HG03097 (cell line): Measurements from ENCODE around the gene GFRA4.

Source experiments
- ATAC-seq: cut with Tn5 transposase; IDR thresholded peaks from one replicate; pipeline ENCODE4 v1.9.1; 2021; ENCODE audit not compliant: unreplicated experiment, low FRiP score

GFRA4 gene

GRCh38 chr20:3696200-3696599 is 33.0 kb upstream of the GFRA4 start:
- ATAC-seq, result no peak

DNA sequence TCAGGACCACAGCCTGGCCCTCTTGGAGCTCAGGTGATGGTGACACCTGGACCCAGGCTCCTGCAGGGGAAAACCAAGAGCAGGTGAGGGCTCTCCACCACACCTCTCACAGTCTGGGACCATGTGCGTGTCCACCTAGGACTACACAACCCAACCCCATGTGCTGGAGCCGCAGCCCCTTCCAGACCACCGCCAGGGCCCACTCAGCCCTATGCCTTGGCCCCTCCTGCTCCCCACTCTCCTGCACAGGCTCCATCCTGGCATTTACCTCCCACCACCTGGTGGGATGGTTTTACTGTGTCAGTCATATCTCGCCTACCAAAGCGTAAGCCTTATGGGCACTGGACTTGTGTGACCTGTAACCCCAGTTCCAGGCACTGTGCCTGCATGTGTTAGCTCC is 31.7 kb upstream of the GFRA4 start:
- no peak for ATAC-seq

- no peak for ATAC-seq
These were observed 30.2 kb upstream of the GFRA4 start for GRCh38 chr20:3693376-3693775.

- ATAC-seq, result no peak
These were observed 29.6 kb upstream of the GFRA4 start for GRCh38 chr20:3692706-3693294.

- no peak for ATAC-seq
These were observed 28.7 kb upstream of the GFRA4 start for GRCh38 chr20:3691897-3692296.

GRCh38 chr20:3691306-3691705 is 28.1 kb upstream of the GFRA4 start:
- ATAC-seq, result no peak

- ATAC-seq, result no peak
These were observed 27.2 kb upstream of the GFRA4 start for GRCh38 chr20:3690413-3690812.

- no peak for ATAC-seq
These were observed 26.8 kb upstream of the GFRA4 start for GRCh38 chr20:3689978-3690377.

- ATAC-seq, result no peak
These were observed 24.5 kb upstream of the GFRA4 start for GRCh38 chr20:3687655-3688054.

DNA sequence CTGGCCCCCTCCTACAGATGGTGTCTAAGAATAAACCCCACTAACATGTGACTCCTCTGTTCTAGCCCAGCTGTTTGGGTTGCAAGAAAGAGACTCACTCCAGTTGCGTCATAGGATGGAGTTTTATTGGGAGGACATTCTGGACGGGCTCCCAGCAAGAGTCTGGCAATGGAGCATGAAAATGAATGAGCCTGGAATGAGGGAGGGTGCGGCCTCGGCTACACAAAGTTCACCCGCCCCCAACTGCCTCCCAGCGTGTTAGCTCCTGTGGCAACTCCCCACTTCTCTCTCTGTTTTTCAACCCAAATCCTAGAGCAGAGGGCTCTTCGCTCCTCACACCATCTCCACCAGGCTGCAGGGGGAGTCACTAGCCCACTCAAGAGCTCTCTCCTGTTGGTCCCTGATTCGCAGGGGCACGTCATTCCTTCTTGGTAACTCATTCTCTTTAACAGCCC is 23.7 kb upstream of the GFRA4 start:
- ATAC-seq, result no peak

GRCh38 chr20:3686421-3686820 is 23.2 kb upstream of the GFRA4 start:
- no peak for ATAC-seq

DNA sequence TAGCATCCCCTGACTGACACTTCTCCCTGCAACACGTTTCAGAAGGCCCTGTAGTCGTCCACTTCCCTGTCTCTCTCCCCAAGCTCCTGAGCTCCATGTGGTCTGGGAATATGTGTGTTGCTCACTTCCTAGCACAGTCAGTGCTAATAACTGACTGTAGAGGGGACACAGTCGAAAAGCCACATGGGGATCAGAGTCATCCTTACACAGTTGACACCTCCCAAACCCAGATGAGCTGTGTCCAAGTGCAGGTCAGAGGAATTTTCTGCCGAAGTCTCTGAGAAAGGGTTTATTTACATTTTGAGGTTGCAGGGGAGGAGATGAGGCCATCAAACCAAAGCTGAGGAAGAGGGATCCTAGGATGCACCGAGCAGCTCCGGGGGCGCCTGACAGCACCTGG is 22.1 kb upstream of the GFRA4 start:
- no peak for ATAC-seq

DNA sequence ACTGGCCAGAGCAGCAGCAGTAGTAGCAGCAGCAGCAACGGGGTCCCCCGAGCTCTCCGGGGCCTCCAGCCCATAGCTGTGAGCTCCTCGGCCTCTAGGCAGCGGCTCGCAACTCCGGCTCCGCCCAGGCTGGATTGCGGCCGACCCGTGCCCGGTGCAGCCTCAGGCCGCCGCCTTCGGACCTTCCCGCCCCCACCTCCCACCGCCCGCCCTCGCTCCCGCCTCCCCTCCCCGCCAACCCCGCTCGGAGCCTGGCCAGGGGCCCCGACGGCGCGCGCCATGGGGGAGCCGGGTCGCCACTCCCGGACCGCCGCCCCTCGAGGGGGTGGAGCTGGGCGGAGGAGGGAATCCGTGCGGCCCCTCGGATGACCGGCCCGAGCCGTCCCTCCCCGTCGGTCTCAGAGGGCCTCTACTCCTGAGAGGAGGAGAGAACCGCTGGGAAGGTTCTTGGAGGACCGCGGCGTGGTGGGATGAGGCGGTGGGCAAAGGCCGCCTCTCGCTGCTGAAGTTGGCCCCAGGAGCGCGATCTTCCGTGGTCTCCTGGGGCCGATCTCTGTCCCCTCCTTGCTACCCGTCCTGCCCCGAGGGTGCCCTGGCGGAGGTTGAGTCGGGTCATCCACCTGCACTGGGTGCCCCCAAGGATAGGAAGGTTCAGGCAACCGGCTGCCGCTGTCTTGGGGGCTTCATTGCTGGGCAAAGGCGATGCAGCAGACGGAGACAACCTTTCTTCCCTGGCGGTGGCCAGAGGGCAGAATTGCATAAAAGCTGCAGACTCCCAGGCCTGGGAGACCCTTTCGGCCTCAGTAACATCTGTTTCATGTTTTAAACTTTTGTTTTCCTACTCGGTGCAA is 19.0 kb upstream of the GFRA4 start, which contains the start of gene ADAM33:
ADAM33 (minus strand) TSS at position 80 of the 851 bp plus-strand sequence; CDS start at position 74, 6 bp downstream.
- no peak for ATAC-seq

DNA sequence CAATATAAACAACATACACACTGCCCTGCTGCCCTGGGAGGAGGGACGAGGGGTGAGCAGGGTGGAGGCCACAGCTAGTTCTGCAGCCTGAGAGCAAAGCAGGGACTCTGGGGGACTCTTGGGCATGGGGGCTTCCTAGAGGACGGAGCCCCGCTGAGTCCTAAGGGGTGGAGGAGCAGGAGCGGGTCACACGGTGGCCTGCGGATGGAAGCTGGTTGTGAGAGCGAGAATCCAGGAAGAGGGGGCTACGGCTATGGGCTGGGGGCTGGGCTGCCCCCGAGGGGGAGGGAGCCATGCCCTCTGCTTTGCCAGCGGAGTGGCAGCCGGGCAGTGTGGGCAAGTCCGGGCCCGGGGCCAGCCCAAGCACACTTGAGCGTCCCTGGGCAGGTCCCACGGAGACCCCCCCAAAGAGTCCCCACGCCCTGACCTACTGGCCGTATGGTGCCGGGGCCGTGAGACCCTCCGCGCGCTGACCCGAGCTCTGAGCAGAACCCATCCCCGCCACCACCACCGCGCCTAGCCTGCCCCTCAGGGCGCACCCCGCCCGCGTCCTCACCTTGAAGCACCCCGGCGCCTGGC is 18.2 kb upstream of the GFRA4 start:
- no peak for ATAC-seq

DNA sequence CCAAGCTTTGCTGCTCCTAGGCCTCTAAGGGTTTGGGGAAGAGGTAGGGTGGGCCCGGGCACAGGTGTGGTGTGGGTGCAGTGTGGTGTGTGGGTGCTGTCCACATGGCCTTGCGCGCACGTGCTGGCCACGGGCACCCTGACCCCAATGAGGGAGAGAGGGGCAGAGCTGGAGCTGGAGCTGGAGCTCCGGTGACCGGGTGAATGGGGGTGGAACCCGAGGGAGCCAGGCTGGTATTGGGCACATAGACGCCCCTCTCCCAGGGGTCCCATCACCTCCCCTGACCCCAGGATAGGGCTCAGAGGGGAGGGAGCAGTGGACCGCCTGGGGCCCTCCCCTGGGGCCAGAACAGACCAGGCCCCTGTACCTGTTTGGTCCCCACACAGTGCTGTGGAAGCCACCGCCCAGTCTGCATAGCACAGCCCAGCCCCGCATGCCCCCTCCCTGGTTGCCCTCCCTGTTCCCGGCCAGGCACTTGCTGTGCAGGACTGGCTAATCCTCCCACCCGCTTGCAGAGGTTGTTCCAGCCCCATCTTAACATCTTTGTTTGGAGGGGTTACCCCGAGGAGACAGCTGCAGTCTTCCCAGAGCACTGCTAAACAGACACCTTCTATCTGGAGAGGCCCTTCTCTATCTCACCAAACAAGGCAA is 17.6 kb upstream of the GFRA4 start:
- ATAC-seq, result no peak

DNA sequence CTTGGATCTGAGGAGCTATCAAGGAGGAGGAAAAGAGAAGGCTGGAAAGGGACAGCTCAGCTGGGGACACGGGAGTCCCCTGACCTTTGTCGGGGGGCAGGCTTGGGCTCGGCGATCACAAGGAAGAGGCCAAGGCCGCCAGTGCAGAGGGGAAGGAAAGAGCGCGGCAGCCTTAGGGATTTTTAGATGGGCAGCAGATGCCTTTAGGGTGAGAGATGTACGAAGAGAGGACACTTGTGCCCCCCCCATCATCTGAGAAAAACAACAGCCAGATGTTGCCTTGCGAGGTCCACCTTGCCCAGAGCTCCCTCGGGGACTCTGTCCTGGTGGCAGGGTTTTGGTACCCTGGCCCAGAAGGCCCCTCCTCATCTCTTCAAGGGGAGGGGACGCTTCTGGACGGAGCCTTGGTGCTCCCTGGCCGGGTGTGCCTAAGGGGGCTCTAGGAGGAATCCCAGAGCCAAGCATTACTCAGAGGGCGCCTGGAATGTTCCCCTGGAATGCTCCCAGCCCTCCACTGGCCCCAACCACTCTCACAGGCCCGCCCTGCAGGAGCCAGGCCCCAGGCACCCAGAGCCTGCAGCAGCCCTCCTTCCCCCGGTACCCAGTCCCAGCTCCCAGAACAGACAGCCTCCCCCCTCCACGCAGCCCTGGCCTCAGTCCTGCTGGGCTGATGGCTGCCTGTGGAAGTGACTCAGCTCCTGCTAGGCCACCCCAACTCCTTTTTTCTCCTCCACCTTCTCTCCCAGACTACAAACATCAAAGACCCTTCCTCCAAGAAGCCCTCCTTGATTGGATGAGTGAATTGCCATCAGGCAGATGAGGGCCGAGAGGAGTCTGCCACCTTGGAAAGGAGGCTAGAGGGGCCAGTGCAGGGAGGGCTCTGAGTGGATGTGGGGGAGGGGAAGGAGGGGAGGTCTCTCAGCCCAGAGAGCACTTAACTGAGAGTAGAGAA is 16.8 kb upstream of the GFRA4 start:
- no peak for ATAC-seq

DNA sequence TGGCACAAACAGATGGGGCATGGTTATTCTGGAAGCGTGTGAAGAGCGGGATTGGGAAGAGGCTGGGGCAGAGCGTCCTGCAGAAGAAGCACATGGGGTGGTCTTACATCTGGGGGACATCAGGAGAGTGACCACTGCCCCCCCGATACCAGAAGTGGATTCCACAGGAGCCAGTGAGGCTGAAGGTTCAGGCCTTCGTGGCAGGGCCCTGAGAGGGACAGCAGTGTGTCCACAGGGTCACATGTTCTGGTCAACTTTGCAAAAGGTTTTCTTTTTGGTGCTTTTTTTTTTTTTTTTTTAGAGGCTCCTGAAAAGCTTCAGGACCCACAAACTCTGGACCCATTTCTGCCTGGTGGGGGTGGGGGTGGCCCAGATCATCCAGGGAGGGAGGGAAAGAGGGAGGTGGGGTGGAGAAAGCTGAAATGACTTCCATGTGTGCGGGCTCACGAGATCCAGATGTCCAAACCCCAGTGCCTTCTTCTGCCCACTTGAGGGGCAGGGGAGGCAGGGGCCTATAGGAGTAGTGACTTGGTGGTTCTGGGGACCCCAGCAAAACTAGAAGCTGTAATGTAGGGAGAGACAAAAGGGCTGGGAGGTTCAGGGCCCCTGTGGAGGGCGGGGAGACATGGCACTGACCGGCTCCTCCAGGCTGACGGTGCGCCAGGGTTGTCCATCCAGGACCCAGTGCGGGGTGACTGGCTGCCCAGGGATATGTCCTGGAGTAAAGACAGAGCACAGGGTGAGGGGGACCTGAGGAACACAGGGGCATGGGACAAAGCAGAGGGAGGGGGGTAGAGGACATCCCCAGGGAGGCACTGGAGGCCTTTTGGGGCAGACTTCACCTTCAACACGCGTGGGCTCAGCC is 15.9 kb upstream of the GFRA4 start:
- no peak for ATAC-seq

- ATAC-seq, result no peak
These were observed 15.0 kb upstream of the GFRA4 start for GRCh38 chr20:3678198-3678597.

DNA sequence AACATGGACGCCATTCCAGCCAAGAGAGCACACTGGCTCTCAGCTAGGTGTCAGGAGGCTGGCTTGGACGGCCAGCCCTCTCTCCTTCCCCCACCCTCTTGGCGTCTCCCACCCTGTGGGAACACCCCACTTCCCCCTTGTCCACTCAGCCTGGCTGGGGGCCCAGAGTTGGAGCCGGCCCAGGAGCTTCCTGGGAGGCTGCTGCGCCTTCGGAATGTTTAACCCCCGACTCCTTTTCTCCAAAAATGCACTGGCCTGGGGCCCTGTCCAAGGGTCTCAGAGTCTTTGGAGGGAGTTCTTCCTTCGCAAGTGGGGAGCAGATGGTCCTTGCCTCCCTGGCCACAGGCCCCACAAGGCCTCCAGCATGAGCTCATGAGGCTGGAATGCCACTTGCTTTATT is 14.5 kb upstream of the GFRA4 start:
- ATAC-seq, result no peak
